Suprapubic skin (tissue), 4 donors: Measurements from ENCODE around the gene DTNB.

ENCODE experiments used
- CTCF ChIP-seq, 2 donors: fragments of 200-600 bp in 1 of 2; fragments of 450-650 bp in 1 of 2; sonication (generic) in 1 of 2; IDR thresholded peaks; one replicate each; pipeline ENCODE4 v1.5.1; 2016 to 2019; ENCODE audit warnings: antibody characterized with exemption in 2 of 2, mild to moderate bottlenecking in 1 of 2, moderate library complexity in 1 of 2
- POLR2A ChIP-seq, 2 donors: fragments of 450-650 bp; IDR thresholded peaks; one replicate each; pipeline ENCODE4 v1.6.1; 2017; ENCODE audit warnings: antibody characterized with exemption in 2 of 2, mild to moderate bottlenecking in 2 of 2, moderate library complexity in 2 of 2
- POLR2AphosphoS5 ChIP-seq, 3 donors: sonication (generic); formaldehyde crosslinking; IDR thresholded peaks; one replicate each; pipeline ENCODE4 v1.6.1; 2017; ENCODE audit warnings: antibody characterized with exemption in 3 of 3

GRCh38 chr2:25431604-25432003 is 241.8 kb downstream of the DTNB start:
- TF ChIP-seq POLR2AphosphoS5 (IDR thresholded peaks at IDR 0.05) (no peak), CTCF (IDR thresholded peaks at IDR 0.05) (no peak), POLR2A (IDR thresholded peaks at IDR 0.05) (no peak)
